ENCODE data around the gene SDHAF4. TPM values are rescaled to one million over a fixed set of nuclear protein-coding genes. Genes with fewer than 3 reads are reported as not detected.
"Not testable (repeated sequence)": the region's sequence is repeated elsewhere in the genome, so short reads cannot be mapped to it uniquely, and the experiment has no call there.

The SDHAF4 gene
- polyA plus RNA-seq (ENCODE audit: insufficient read length in 3 of 3): 10 to 100 TPM; 14.4 to 21.0 (median 19.4) TPM
- long read RNA-seq, donor 1, transcript SDHAF4-201 (3 exons, 1,196 nt): major isoform, 7 of 7 reads
- long read RNA-seq, donor 1, partial matches to known transcripts: 0 of 7 reads
- long read RNA-seq, donor 1, other reads (novel, unspliced or antisense): 0 of 7 reads
- long read RNA-seq, donor 2, transcript SDHAF4-201 (3 exons, 1,196 nt): major isoform, 12 of 12 reads
- long read RNA-seq, donor 2, partial matches to known transcripts: 0 of 12 reads
- long read RNA-seq, donor 2, other reads (novel, unspliced or antisense): 0 of 12 reads
- long read RNA-seq, donor 3, transcript SDHAF4-201 (3 exons, 1,196 nt): major isoform, 5 of 5 reads
- long read RNA-seq, donor 3, partial matches to known transcripts: 0 of 5 reads
- long read RNA-seq, donor 3, other reads (novel, unspliced or antisense): 0 of 5 reads
- long read RNA-seq, donor 4, transcript SDHAF4-201 (3 exons, 1,196 nt): major isoform, 6 of 12 reads
- long read RNA-seq, donor 4, partial matches to known transcripts: 0 of 12 reads
- long read RNA-seq, donor 4, other reads (novel, unspliced or antisense): 5 of 12 reads
- long read RNA-seq, donor 5, partial matches to known transcripts: 0 of 4 reads
- long read RNA-seq, donor 5, other reads (novel, unspliced or antisense): 0 of 4 reads
- long read RNA-seq, donor 6, transcript SDHAF4-201 (3 exons, 1,196 nt): major isoform, 11 of 11 reads
- long read RNA-seq, donor 6, partial matches to known transcripts: 0 of 11 reads
- long read RNA-seq, donor 6, other reads (novel, unspliced or antisense): 0 of 11 reads
- long read RNA-seq, donor 7, transcript SDHAF4-201 (3 exons, 1,196 nt): major isoform, 9 of 14 reads
- long read RNA-seq, donor 7, partial matches to known transcripts: 5 of 14 reads
- long read RNA-seq, donor 7, other reads (novel, unspliced or antisense): 0 of 14 reads
- long read RNA-seq, donor 8, partial matches to known transcripts: 0 of 4 reads
- long read RNA-seq, donor 8, other reads (novel, unspliced or antisense): 0 of 4 reads
- long read RNA-seq, donor 9, transcript SDHAF4-201 (3 exons, 1,196 nt): major isoform, 12 of 25 reads
- long read RNA-seq, donor 9, partial matches to known transcripts: 8 of 25 reads
- long read RNA-seq, donor 9, other reads (novel, unspliced or antisense): 5 of 25 reads
- long read RNA-seq, donor 10, transcript SDHAF4-201 (3 exons, 1,196 nt): major isoform, 9 of 14 reads
- long read RNA-seq, donor 10, partial matches to known transcripts: 0 of 14 reads
- long read RNA-seq, donor 10, other reads (novel, unspliced or antisense): 5 of 14 reads
- long read RNA-seq, donor 11, transcript SDHAF4-201 (3 exons, 1,196 nt): major isoform, 5 of 6 reads
- long read RNA-seq, donor 11, partial matches to known transcripts: 0 of 6 reads
- long read RNA-seq, donor 11, other reads (novel, unspliced or antisense): 0 of 6 reads
- long read RNA-seq, donor 12, transcript SDHAF4-201 (3 exons, 1,196 nt): major isoform, 12 of 13 reads
- long read RNA-seq, donor 12, partial matches to known transcripts: 0 of 13 reads
- long read RNA-seq, donor 12, other reads (novel, unspliced or antisense): 0 of 13 reads
- long read RNA-seq, donor 13, partial matches to known transcripts: 0 of 4 reads
- long read RNA-seq, donor 13, other reads (novel, unspliced or antisense): 0 of 4 reads
- long read RNA-seq, donor 14, transcript SDHAF4-201 (3 exons, 1,196 nt): major isoform, 20 of 29 reads
- long read RNA-seq, donor 14, partial matches to known transcripts: 9 of 29 reads
- long read RNA-seq, donor 14, other reads (novel, unspliced or antisense): 0 of 29 reads
- long read RNA-seq, donor 15, transcript SDHAF4-201 (3 exons, 1,196 nt): major isoform, 6 of 11 reads
- long read RNA-seq, donor 15, partial matches to known transcripts: 0 of 11 reads
- long read RNA-seq, donor 15, other reads (novel, unspliced or antisense): 5 of 11 reads
- long read RNA-seq, donor 16, transcript SDHAF4-201 (3 exons, 1,196 nt): major isoform, 5 of 5 reads
- long read RNA-seq, donor 16, partial matches to known transcripts: 0 of 5 reads
- long read RNA-seq, donor 16, other reads (novel, unspliced or antisense): 0 of 5 reads

GRCh38 chr6:70566751-70567382, at the start of gene SDHAF4:
Gene SDHAF4 (plus strand): TSS chr6:70566930. CDS start chr6:70566941, 11 bp downstream.
- DNase-seq: peak; percentile 89

- no peak for DNase-seq
Measured at GRCh38 chr6:70518723-70519122, 48.0 kb upstream of the SDHAF4 start.

GRCh38 chr6:70520575-70520974, 46.2 kb upstream of the SDHAF4 start:
- DNase-seq: no peak

GRCh38 chr6:70524721-70525286, 41.9 kb upstream of the SDHAF4 start:
- DNase-seq: no peak

- no peak for DNase-seq
Measured at GRCh38 chr6:70527071-70527737, 39.5 kb upstream of the SDHAF4 start.

GRCh38 chr6:70530023-70530422, 36.7 kb upstream of the SDHAF4 start:
- no peak for DNase-seq

DNA sequence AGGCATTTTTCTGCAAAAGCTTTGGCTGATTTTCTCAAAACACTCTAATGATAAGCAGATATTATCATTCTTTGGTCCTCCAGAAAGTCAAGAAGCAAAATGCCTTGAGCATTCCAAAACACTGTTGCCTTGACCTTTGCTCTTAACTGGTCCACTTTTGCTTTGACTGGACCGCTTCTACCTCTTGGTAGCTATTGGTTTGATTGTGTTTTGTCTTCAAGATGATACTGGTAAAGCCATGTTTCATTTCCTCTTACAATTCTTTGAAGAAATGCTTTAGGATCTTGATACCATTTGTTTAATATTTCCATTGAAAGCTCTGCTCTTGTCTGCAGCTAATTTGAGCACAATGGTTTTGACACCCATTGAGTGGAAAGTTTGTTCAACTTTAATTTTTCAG, 35.6 kb upstream of the SDHAF4 start:
- DNase-seq: no peak

DNA sequence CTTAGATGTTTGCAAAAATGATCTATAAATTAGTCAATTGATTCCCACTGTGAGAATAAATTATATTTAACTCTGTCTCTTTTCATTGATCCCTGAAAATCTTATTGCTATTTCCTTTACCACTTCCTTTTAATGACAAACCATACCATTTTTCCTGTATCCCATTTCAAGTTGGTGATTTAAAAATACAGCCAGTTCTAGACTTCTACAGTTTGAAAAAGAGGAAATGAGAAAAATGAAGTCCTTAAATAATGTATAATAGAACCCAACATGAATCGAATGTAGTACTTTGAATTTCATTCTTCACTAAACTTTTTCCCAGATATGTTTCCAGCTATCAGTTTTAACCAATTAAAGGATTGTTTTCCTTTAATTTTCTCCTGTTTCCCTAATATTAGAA, 29.5 kb upstream of the SDHAF4 start:
- no peak for DNase-seq

DNA sequence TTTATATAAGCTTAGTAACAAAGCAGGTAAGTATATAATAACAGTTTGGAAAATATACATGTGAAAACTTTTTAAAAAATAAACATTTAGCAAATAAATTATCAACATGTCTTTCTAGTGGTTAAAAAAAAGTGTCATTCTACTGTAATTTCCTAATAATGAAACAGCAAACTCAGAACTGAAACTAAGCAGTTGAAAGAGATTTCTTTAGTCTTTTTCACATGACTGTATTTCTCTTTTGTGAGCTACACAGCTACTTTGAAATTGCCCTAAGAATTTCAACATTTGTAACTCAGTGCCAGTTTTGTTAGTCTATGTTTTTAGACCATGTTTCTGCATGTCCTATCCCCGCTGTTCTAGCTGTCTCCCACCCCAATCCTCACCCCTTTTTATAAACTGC, 28.4 kb upstream of the SDHAF4 start:
- no peak for DNase-seq

DNA sequence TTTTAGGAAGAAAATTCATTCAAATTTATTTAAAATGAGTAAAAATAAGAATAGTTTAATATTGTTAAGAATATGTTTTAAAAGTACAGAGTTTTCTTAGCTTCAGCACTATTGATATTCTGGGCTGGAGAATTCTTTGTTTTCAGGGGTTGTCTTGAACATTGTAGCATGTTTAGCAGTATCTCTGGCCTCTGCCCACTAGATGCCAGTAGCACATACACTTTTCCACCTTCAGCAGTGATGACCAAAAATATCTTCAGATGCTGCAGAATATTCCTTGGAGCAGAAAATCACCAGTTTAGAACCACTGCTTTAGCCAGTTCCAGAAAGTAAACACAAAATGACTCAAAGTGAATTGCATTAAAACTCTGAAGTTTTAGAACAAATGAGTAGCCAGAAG, 19.4 kb upstream of the SDHAF4 start:
- DNase-seq: peak; percentile 5

DNA sequence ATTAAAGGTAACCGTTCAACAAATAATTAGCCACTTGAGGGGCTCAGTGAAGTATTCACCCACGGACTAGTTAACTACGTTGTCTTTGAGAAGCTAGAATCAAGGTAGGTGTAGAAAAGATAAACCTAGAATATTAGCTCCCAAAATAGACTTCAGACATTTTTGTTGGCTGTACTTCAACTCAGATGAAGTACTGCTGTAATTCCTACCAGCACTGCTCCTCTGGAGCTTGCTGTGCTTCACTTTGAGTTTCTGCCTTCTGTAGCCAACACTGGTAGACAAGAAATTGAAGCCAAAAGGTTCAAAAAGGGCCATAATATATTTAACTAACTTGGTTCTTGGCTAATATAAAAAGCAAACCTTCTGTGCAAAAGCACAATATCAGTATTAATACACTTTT, 18.8 kb upstream of the SDHAF4 start:
- DNase-seq: no peak

DNA sequence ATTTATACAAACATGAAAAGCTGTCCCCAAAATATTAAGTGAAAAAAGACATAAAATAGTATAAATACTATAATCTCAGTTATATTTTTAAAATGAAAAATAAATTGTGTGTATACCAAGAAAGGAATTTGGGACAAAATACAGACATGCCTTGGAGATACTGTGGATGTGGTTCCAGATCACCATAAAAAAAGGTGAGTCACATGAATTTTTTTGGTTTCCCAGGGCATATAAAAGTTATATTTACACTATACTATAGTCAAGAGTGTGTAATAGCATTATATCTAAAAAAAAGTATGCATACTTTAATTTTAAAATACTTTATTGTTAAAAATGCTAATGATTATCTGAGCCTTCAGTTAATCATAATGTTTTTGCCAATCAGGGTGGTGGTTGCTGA, 17.4 kb upstream of the SDHAF4 start:
- no peak for DNase-seq

- no peak for DNase-seq
Measured at GRCh38 chr6:70551566-70551965, 15.2 kb upstream of the SDHAF4 start.

DNA sequence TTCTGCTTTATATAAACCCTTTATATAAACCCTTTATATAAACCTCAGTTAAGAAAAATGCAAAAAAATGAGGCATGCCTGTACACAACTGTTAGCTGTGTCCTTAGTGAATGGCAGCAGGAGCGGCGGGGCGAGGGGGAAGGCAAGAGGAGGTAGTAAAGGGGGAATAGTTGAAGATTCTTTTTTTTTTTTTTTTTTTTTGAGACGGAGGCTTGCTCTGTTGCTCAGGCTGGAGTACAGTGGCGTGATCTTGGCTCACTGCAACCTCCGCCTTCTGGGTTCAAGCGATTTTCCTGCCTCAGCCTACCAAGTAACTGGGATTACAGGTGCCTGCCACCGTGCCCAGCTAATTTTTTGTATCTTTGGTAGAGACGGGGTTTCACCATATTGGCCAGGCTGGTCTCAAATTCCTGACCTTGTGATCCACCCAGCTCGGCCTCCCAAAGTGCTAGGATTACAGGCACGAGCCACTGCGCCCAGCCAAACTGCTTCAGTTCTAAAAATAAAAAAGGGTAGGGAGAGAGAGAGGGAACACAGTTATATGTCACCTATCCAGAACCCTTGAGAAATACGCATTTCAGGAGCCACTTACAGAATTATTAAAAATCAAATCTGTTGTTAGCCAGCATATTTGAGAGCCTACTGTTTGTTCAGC, 14.3 kb upstream of the SDHAF4 start:
- DNase-seq: not testable (repeated sequence)

- no peak for DNase-seq
Measured at GRCh38 chr6:70552974-70553373, 13.8 kb upstream of the SDHAF4 start.

DNA sequence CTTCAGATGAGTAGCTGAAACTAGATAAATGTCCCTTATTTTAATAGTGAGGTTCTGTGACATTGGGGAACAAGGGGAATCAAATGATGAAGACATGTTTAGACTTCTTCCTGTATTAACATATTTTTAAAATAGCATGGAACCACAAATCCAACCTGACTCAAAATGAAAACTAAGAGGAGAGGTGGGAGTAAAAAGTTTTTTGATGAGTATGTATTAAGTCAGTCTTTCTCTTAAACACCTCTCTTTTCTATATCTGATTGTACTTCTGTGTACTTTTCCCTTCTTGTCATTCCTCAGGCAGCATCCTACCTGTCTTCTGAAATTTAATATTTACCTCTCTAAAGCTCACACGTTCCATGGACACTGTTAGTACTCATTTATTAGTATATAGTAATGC, 8.7 kb upstream of the SDHAF4 start:
- no peak for DNase-seq

DNA sequence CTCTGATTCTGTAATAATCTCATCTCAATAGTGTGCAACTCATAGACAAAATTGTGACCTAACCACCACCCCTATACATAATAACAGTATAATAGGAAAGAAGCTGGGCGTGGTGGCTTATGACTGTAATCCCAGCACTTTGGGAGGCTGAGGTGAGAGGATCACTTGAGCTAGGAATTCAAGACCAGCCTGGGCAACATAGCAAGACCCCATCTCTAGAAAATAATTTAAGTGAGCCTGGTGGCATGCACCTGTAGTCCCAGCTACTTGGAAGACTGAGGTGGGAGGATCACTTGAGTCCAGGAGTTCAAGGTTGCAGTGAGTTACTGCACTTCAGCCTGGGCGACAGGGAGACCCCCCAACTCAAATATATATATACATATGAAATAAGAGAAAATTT, 4.3 kb upstream of the SDHAF4 start:
- DNase-seq: not testable (repeated sequence)

GRCh38 chr6:70563530-70563929, 3.2 kb upstream of the SDHAF4 start:
- no peak for DNase-seq
